ENCODE measurements around the gene RESP18.

The RESP18 gene

DNA sequence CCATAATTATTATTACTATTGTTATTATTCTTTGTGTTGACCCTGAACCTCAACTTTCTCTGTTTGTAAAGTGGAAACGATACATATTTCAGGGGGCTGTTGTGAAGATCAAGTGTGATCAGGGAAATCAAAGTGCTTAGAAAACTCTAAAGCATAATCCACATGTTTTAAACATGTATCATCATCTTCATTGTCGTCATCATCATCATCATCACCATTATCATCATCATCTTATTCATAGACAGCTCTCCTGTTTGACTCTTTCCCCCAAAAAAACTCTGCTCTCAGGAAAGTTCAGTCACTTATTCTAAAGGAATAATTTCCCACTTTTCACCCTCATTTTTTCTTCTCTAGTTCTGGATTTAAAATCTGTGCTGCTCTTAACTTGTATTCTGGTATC lies 28.3 kb downstream of the RESP18 start:
- no peak for DNase-seq
- Histone ChIP-seq H3K27ac (ENCODE audit: insufficient read depth, low read length, poor library complexity, severe bottlenecking) (no peak overlapping the region), H3K36me3 (ENCODE audit: control insufficient read depth, insufficient read depth, low read length) (no peaks in the 10 kb centered on the region), H3K27me3 (replicated peaks; ENCODE audit: control insufficient read depth, insufficient read depth, low read length, poor library complexity, severe bottlenecking) (peaks cover 17% of the 10 kb centered on the region), H3K4me3 (ENCODE audit: insufficient read depth, low read depth, low read length, poor library complexity, severe bottlenecking) (no peak overlapping the region), H3K9me3 (ENCODE audit: control insufficient read depth, low read length) (no peaks in the 10 kb centered on the region), H3K4me1 (ENCODE audit: control insufficient read depth, insufficient read depth, low read length, poor library complexity, severe bottlenecking) (no peaks in the 10 kb centered on the region)

DNA sequence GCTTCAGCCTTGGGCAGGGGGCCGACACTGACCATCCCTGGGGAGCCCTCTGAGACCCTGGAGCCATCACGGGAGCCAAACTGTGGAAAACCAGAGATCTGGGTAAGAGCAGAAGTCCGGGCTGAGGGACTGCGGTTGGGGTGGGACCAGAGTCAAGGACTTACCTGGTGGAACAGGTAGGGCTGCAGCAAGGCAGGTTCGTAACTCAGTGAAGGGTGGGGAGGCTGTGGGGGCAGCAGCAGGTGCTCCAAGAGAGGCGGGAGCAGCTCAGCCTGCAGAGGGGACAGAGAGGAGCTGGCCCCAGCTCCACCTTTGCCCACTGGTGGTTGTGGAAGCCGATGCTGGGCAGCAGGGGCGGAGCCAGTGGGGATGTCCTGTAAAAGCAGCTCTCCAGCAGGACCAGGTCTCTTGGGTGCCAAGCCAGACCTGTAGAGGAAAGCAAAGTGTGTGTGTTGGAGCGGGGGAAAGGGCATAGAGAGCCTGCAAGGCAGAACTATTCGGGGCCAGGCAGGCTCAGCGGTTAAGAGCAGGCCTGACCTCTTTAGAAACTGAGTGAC lies 30.1 kb downstream of the RESP18 start:
- H3K27me3 ChIP-seq (replicated peaks; ENCODE audit: control insufficient read depth, insufficient read depth, low read length, poor library complexity, severe bottlenecking) = peaks cover under 1% of the 10 kb centered on the region
- DNase-seq = no peak
- no peak overlapping the region for H3K4me3 ChIP-seq (ENCODE audit: insufficient read depth, low read depth, low read length, poor library complexity, severe bottlenecking)
- H3K36me3 ChIP-seq (ENCODE audit: control insufficient read depth, insufficient read depth, low read length) = no peaks in the 10 kb centered on the region
- no peaks in the 10 kb centered on the region for H3K4me1 ChIP-seq (ENCODE audit: control insufficient read depth, insufficient read depth, low read length, poor library complexity, severe bottlenecking)
- H3K9me3 ChIP-seq (ENCODE audit: control insufficient read depth, low read length) = no peaks in the 10 kb centered on the region
- no peak overlapping the region for H3K27ac ChIP-seq (ENCODE audit: insufficient read depth, low read length, poor library complexity, severe bottlenecking)

DNA sequence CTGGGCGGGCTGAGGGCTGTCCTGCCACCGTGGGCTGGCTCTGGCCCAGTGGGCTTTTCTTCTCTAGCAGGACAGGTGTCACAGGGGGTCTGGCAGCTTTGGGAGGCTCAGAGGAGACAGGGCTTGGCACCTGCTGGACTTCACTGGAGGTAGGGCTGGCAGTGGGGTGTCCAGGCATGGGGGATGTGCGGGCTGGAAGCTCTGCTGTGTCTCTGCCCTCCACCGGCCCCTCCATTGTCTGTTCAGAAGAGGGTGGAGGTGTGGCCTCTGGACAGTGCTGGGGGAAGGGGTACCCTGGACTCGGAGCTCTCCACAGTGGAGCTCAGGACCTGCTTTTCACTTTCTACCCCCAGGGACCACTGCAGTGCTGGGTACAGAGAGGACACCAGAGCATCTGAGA lies 32.5 kb downstream of the RESP18 start:
- Histone ChIP-seq H3K36me3 (ENCODE audit: control insufficient read depth, insufficient read depth, low read length) (no peaks in the 10 kb centered on the region), H3K27ac (ENCODE audit: insufficient read depth, low read length, poor library complexity, severe bottlenecking) (no peak overlapping the region), H3K4me1 (ENCODE audit: control insufficient read depth, insufficient read depth, low read length, poor library complexity, severe bottlenecking) (peaks cover 3% of the 10 kb centered on the region), H3K27me3 (replicated peaks; ENCODE audit: control insufficient read depth, insufficient read depth, low read length, poor library complexity, severe bottlenecking) (no peaks in the 10 kb centered on the region), H3K9me3 (ENCODE audit: control insufficient read depth, low read length) (no peaks in the 10 kb centered on the region), H3K4me3 (ENCODE audit: insufficient read depth, low read depth, low read length, poor library complexity, severe bottlenecking) (no peak overlapping the region)
- DNase-seq = no peak

DNA sequence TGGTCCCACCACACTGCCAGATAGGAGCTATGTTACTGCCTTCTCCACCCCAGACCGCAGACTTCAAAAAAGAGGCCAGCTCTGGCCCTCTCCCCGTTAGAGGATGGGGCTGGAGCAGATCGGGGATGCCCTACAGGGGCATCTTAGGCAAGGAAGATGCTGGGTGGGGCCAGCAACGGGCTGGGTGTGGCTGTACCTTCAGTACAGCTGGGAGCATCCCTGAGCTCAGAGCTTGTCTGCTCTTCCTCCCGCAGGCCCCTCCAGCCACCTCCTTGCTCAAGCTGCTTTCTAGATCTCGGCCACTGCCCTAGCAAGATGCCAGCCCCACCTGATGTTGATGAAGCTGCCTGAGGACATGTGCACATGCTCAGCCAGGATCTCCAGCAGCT lies 33.2 kb downstream of the RESP18 start:
- Histone ChIP-seq H3K9me3 (ENCODE audit: control insufficient read depth, low read length) (no peaks in the 10 kb centered on the region), H3K27ac (ENCODE audit: insufficient read depth, low read length, poor library complexity, severe bottlenecking) (no peak overlapping the region), H3K4me1 (ENCODE audit: control insufficient read depth, insufficient read depth, low read length, poor library complexity, severe bottlenecking) (peaks cover 4% of the 10 kb centered on the region), H3K4me3 (ENCODE audit: insufficient read depth, low read depth, low read length, poor library complexity, severe bottlenecking) (no peak overlapping the region), H3K27me3 (replicated peaks; ENCODE audit: control insufficient read depth, insufficient read depth, low read length, poor library complexity, severe bottlenecking) (no peaks in the 10 kb centered on the region), H3K36me3 (ENCODE audit: control insufficient read depth, insufficient read depth, low read length) (no peaks in the 10 kb centered on the region)
- DNase-seq = no peak

DNA sequence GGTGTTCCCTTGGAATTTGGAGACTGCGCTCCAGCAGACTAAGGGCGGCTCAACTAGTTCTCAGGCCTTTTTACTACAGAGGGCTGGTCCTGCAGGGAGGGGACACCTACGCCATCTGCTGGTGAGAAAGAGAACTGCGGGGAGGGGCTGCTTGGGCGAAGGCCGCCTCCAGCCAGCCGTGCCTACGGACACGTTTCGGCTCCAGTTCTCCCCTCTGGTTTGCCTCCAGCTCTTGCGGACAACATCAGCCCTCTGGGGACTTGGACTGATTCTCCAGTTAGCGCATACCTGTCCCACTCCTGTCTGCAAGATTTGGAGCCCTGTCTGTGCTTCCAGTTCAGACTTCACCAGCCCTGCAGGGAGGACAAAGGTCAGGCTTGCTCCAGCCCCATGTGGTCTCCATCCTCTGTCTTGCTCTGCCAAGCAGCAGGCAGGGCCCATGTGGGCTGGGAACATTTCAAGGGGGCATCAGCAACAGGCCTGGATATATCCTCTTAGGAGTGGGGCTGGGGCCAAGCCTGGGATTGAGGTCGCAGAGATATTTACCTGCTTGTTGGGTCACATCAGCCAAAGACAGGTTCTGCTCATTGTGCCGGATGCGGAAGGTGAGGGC lies 33.7 kb downstream of the RESP18 start:
- Histone ChIP-seq H3K9me3 (ENCODE audit: control insufficient read depth, low read length) (no peaks in the 10 kb centered on the region), H3K4me3 (ENCODE audit: insufficient read depth, low read depth, low read length, poor library complexity, severe bottlenecking) (no peak overlapping the region), H3K4me1 (ENCODE audit: control insufficient read depth, insufficient read depth, low read length, poor library complexity, severe bottlenecking) (peaks cover 4% of the 10 kb centered on the region), H3K27me3 (replicated peaks; ENCODE audit: control insufficient read depth, insufficient read depth, low read length, poor library complexity, severe bottlenecking) (no peaks in the 10 kb centered on the region), H3K27ac (ENCODE audit: insufficient read depth, low read length, poor library complexity, severe bottlenecking) (no peak overlapping the region), H3K36me3 (ENCODE audit: control insufficient read depth, insufficient read depth, low read length) (no peaks in the 10 kb centered on the region)
- peak; percentile 72 to 78 (median 77) for DNase-seq

DNA sequence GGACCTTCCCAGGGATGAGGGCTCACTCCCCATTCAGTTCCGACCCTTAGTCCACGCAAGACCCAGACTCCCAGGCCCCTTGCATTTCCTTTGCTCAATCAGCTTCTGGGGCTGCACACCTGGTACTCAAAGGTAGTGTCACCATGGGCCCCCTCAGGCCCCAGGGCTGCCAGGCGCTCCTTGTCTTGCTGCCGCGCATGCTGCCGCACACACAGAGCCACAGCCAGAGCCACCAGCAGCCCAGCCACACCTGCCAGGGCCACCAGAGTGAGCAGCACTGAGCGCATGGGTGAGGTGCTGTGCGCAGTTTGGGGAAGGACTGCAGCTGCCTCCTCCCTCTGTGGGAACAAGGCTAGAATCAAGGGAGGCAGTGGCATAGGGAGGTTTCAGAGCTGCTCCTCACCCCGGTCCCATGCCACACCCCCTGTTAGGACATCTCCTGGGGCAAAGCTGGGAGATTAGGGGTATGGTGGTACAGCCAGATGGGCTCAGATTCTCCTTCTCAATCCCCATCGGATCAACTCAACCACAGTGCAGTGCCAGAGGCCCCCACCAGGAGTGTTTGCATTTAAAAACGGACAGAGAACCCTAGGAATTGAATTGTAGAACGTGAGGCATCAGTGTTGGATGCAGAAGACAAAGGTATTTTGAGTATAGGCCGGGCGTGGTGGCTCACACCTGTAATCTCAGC lies 34.6 kb downstream of the RESP18 start:
- Histone ChIP-seq H3K27ac (ENCODE audit: insufficient read depth, low read length, poor library complexity, severe bottlenecking) (no peak overlapping the region), H3K4me1 (ENCODE audit: control insufficient read depth, insufficient read depth, low read length, poor library complexity, severe bottlenecking) (peaks cover 4% of the 10 kb centered on the region), H3K4me3 (ENCODE audit: insufficient read depth, low read depth, low read length, poor library complexity, severe bottlenecking) (no peak overlapping the region), H3K36me3 (ENCODE audit: control insufficient read depth, insufficient read depth, low read length) (no peaks in the 10 kb centered on the region), H3K9me3 (ENCODE audit: control insufficient read depth, low read length) (no peaks in the 10 kb centered on the region), H3K27me3 (replicated peaks; ENCODE audit: control insufficient read depth, insufficient read depth, low read length, poor library complexity, severe bottlenecking) (no peaks in the 10 kb centered on the region)
- no peak for DNase-seq

DNA sequence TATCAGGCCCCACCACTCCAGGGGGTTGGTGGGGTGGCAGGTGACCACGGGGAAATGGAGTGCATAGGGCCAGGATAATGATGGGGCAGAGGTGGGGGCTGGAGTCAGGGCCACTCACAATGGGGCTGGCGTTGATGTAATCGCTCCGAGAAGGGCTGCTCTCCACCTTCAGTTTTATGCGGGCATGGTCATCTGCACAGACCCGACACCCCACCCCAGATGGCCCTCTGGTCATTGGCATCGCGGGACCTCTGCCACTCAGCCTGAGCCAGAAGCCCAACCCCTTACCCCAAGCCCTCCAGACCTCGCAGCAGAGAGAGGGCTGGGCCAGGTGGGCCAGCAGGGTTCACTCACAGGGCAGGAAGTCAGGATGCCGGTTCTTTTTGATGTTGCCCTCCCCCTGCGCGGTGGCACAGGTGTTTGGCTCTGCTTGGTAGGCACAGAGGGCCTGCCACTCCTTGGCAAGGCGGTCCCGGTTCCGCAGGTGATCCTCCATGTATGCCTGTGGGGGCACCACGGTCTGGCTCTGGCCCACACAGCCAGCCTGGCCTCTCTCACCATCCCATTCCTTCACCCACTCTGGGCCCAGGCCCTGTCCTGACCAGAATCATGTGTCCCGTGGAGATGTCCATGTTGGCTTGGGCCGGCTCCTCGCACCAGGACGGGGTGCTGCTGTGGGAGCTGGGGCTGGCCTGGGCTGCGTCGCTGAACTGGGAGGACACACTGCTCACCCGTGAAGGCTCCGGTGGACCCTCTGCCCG lies 35.7 kb downstream of the RESP18 start:
- Histone ChIP-seq H3K27me3 (replicated peaks; ENCODE audit: control insufficient read depth, insufficient read depth, low read length, poor library complexity, severe bottlenecking) (no peaks in the 10 kb centered on the region), H3K4me1 (ENCODE audit: control insufficient read depth, insufficient read depth, low read length, poor library complexity, severe bottlenecking) (peaks cover 4% of the 10 kb centered on the region), H3K27ac (ENCODE audit: insufficient read depth, low read length, poor library complexity, severe bottlenecking) (no peak overlapping the region), H3K9me3 (ENCODE audit: control insufficient read depth, low read length) (no peaks in the 10 kb centered on the region), H3K36me3 (ENCODE audit: control insufficient read depth, insufficient read depth, low read length) (no peaks in the 10 kb centered on the region), H3K4me3 (ENCODE audit: insufficient read depth, low read depth, low read length, poor library complexity, severe bottlenecking) (no peak overlapping the region)
- DNase-seq = no peak

DNA sequence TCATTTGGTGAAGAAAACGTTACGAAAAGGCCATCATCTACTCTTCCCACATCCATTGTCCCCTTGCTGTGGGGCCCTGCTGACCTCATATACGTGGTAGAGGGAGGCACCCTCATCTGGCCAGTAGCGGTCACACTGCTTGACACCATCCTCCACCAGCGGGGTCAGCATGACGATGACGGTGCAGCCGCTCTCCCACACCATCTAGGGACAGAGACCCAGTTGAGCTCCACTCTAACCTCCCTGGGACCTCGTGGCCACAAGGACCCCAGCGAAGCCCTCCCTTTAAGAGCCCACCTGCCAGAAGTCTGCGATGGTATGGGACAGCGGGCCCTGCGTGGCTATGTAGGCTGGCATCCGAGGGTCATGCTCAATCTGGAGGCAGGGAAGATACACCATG lies 36.4 kb downstream of the RESP18 start:
- H3K9me3 ChIP-seq (ENCODE audit: control insufficient read depth, low read length) = no peaks in the 10 kb centered on the region
- H3K27ac ChIP-seq (ENCODE audit: insufficient read depth, low read length, poor library complexity, severe bottlenecking) = no peak overlapping the region
- H3K4me3 ChIP-seq (ENCODE audit: insufficient read depth, low read depth, low read length, poor library complexity, severe bottlenecking) = no peak overlapping the region
- H3K27me3 ChIP-seq (replicated peaks; ENCODE audit: control insufficient read depth, insufficient read depth, low read length, poor library complexity, severe bottlenecking) = no peaks in the 10 kb centered on the region
- H3K36me3 ChIP-seq (ENCODE audit: control insufficient read depth, insufficient read depth, low read length) = no peaks in the 10 kb centered on the region
- no peak for DNase-seq
- H3K4me1 ChIP-seq (ENCODE audit: control insufficient read depth, insufficient read depth, low read length, poor library complexity, severe bottlenecking) = peaks cover 4% of the 10 kb centered on the region

DNA sequence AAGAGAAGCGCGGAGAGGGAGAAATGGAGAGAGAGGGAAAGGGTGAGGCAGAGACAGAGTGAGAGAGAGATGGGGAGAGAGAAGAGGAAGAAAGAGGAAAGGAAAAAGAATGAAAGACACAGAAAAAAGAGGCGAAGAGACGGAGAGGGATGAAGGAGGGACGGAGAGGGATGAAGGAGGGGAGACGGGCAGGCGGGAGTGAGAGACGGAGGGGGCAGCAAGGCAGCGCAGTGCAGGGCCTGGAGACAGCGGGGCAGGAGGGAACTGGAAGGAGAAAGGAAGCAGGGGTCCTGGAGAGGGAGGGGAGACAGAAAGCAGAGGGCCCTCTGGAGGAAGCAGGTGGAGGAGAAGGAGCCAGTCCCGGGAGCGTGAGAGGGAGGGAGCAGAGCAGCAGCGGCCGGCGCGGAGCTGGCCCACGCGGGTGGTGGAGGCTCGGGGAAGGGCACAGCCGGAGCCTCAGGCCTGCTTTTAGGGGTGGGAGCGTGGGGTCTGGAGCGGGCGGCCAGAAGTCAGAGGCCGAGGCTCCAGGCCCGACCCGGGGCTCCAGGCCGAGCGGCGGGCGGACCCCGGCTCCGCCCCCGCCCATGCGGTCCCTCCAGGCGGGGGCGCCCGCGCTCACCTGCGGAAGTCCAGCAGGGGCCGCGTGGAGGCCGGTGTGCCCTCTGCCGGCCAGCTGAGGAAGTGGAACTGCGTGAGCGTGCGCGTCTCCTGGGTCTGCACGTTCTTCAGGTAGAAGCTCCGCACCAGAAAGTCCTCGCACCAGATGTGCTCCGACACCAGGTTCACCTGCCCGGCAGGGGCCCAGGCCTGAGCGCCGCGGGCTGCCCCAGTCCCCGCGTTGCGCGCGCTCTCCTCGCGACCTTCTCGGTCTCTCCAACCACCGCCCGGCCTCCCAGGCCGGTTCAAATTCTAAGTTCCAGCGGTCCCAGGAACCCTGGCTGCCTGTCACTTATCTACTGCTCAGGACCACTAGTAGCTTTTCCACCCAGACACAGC lies 37.9 kb downstream of the RESP18 start:
- Histone ChIP-seq H3K4me3 (ENCODE audit: insufficient read depth, low read depth, low read length, poor library complexity, severe bottlenecking) (peak overlapping the region; percentile 61), H3K36me3 (ENCODE audit: control insufficient read depth, insufficient read depth, low read length) (no peaks in the 10 kb centered on the region), H3K9me3 (ENCODE audit: control insufficient read depth, low read length) (no peaks in the 10 kb centered on the region), H3K4me1 (ENCODE audit: control insufficient read depth, insufficient read depth, low read length, poor library complexity, severe bottlenecking) (peaks cover 4% of the 10 kb centered on the region), H3K27me3 (replicated peaks; ENCODE audit: control insufficient read depth, insufficient read depth, low read length, poor library complexity, severe bottlenecking) (no peaks in the 10 kb centered on the region), H3K27ac (ENCODE audit: insufficient read depth, low read length, poor library complexity, severe bottlenecking) (peak overlapping the region; percentile 65)
- peak; percentile 78 to 82 (median 79) for DNase-seq
